Activated T-helper 1 cell treated with anti-CD3 and anti-CD28 coated beads, Interleukin-12 subunit alpha, Interleukin-12 subunit beta, Interleukin-2, Interleukin-4 antibody, amounts not matched to agents 30 ng/mL and 10 ng/mL and 1 ng/mL, durations not matched to agents 14 hours and 24 hours and 36 hours (primary cell): Measurements from ENCODE around the gene NECTIN1. TPM values are rescaled to one million over a fixed set of nuclear protein-coding genes. Genes with fewer than 3 reads are reported as not detected.

Source experiments
- DNase-seq: peaks from one replicate; pipeline ENCODE4 v3.0.0; 2021; ENCODE audit warnings: low spot score
- H3K27ac Mint-ChIP-seq: one replicate; pipeline ENCODE4 v1.8.0; 2021; ENCODE audit warnings: mild to moderate bottlenecking, mixed read lengths
- H3K27me3 Mint-ChIP-seq: one replicate; pipeline ENCODE4 v1.8.0; 2022; ENCODE audit warnings: mild to moderate bottlenecking, moderate library complexity, mixed read lengths; ENCODE audit not compliant: insufficient read depth
- H3K36me3 Mint-ChIP-seq: one replicate; pipeline ENCODE4 v1.8.0; 2021; ENCODE audit warnings: low read depth, mixed read lengths
- H3K4me1 Mint-ChIP-seq: one replicate; pipeline ENCODE4 v1.8.0; 2021; ENCODE audit warnings: low read depth, mixed read lengths
- H3K4me3 Mint-ChIP-seq: one replicate; pipeline ENCODE4 v1.8.0; 2021; ENCODE audit warnings: mild to moderate bottlenecking, moderate library complexity, mixed read lengths
- H3K9me3 Mint-ChIP-seq: one replicate; pipeline ENCODE4 v1.8.0; 2021; ENCODE audit warnings: mixed read lengths
- intact Hi-C: fragments of 100-400 bp; cut with micrococcal nuclease; formaldehyde crosslinking; loops from one replicate; pipeline ENCODE4 v1.15.1; 2024
- total RNA-seq: library from RNA; stranded (reverse); gene quantifications from 2 replicates; pipeline ENCODE4 v1.2.3, GENCODE V29; 2022

NECTIN1 gene
- total RNA-seq, 1 donor from 2014 or later, result 4.5 TPM

GRCh38 chr11:119673759-119674336 lies 55.2 kb downstream of the NECTIN1 start:
- peak; percentile 14 for DNase-seq
- Mint-ChIP-seq H3K27ac (no peak overlapping the region), H3K4me3 (no peak overlapping the region), H3K4me1 (peaks cover 10% of the 10 kb centered on the region), H3K36me3 (no peaks in the 10 kb centered on the region), H3K27me3 (peaks cover 4% of the 10 kb centered on the region), H3K9me3 (no peaks in the 10 kb centered on the region)
- intact Hi-C loops, result no loop called here

GRCh38 chr11:119673052-119673758 lies 55.8 kb downstream of the NECTIN1 start:
- Mint-ChIP-seq H3K9me3 (no peaks in the 10 kb centered on the region), H3K27ac (no peak overlapping the region), H3K4me3 (no peak overlapping the region), H3K36me3 (no peaks in the 10 kb centered on the region), H3K4me1 (peaks cover 10% of the 10 kb centered on the region), H3K27me3 (peaks cover 4% of the 10 kb centered on the region)
- intact Hi-C loops, result no loop called here
- DNase-seq, result no peak

- DNase-seq, result no peak
- intact Hi-C loops, result no loop called here
- peaks cover 10% of the 10 kb centered on the region for H3K4me1 Mint-ChIP-seq
- no peak overlapping the region for H3K4me3 Mint-ChIP-seq
- H3K9me3 Mint-ChIP-seq, result no peaks in the 10 kb centered on the region
- H3K36me3 Mint-ChIP-seq, result no peaks in the 10 kb centered on the region
- H3K27me3 Mint-ChIP-seq, result peaks cover 4% of the 10 kb centered on the region
- H3K27ac Mint-ChIP-seq, result no peak overlapping the region
Observed at GRCh38 chr11:119672597-119672996, 56.4 kb downstream of the NECTIN1 start.

GRCh38 chr11:119671561-119672015 lies 57.4 kb downstream of the NECTIN1 start:
- H3K27ac Mint-ChIP-seq, result no peak overlapping the region
- H3K36me3 Mint-ChIP-seq, result no peaks in the 10 kb centered on the region
- H3K27me3 Mint-ChIP-seq, result peaks cover 4% of the 10 kb centered on the region
- no peaks in the 10 kb centered on the region for H3K9me3 Mint-ChIP-seq
- DNase-seq, result no peak
- intact Hi-C loops, result no loop called here
- H3K4me1 Mint-ChIP-seq, result peaks cover 10% of the 10 kb centered on the region
- H3K4me3 Mint-ChIP-seq, result no peak overlapping the region

GRCh38 chr11:119671051-119671450 lies 57.9 kb downstream of the NECTIN1 start:
- no peak for DNase-seq
- peaks cover under 1% of the 10 kb centered on the region for H3K27me3 Mint-ChIP-seq
- no peak overlapping the region for H3K27ac Mint-ChIP-seq
- H3K4me3 Mint-ChIP-seq, result no peak overlapping the region
- peaks cover 10% of the 10 kb centered on the region for H3K4me1 Mint-ChIP-seq
- H3K9me3 Mint-ChIP-seq, result no peaks in the 10 kb centered on the region
- intact Hi-C loops, result no loop called here
- no peaks in the 10 kb centered on the region for H3K36me3 Mint-ChIP-seq

GRCh38 chr11:119669487-119669886 lies 59.5 kb downstream of the NECTIN1 start:
- Mint-ChIP-seq H3K4me3 (no peak overlapping the region), H3K27me3 (no peaks in the 10 kb centered on the region), H3K36me3 (no peaks in the 10 kb centered on the region), H3K9me3 (no peaks in the 10 kb centered on the region), H3K27ac (no peak overlapping the region), H3K4me1 (peaks cover 10% of the 10 kb centered on the region)
- no peak for DNase-seq
- intact Hi-C loops, result no loop called here

- DNase-seq, result no peak
- Mint-ChIP-seq H3K27me3 (no peaks in the 10 kb centered on the region), H3K9me3 (no peaks in the 10 kb centered on the region), H3K4me3 (no peak overlapping the region), H3K27ac (no peak overlapping the region), H3K36me3 (no peaks in the 10 kb centered on the region), H3K4me1 (peaks cover 3% of the 10 kb centered on the region)
- intact Hi-C loops, result no loop called here
Observed at GRCh38 chr11:119668676-119669075, 60.3 kb downstream of the NECTIN1 start.

GRCh38 chr11:119666463-119667131 lies 62.4 kb downstream of the NECTIN1 start:
- intact Hi-C loops, result loop anchor here (1.0 to 2.0 kb wide), 4 partner anchors 63 to 503 kb away; partner anchors contain the start of gene NECTIN1
- no peak overlapping the region for H3K4me3 Mint-ChIP-seq
- DNase-seq, result peak; percentile 38
- H3K36me3 Mint-ChIP-seq, result no peaks in the 10 kb centered on the region
- H3K27me3 Mint-ChIP-seq, result no peaks in the 10 kb centered on the region
- no peaks in the 10 kb centered on the region for H3K9me3 Mint-ChIP-seq
- H3K4me1 Mint-ChIP-seq, result no peaks in the 10 kb centered on the region
- no peak overlapping the region for H3K27ac Mint-ChIP-seq

- Mint-ChIP-seq H3K27ac (no peak overlapping the region), H3K4me1 (no peaks in the 10 kb centered on the region), H3K9me3 (no peaks in the 10 kb centered on the region), H3K27me3 (no peaks in the 10 kb centered on the region), H3K4me3 (no peak overlapping the region), H3K36me3 (no peaks in the 10 kb centered on the region)
- no peak for DNase-seq
- intact Hi-C loops, result loop anchor here (1.0 to 2.0 kb wide), 4 partner anchors 63 to 503 kb away; partner anchors contain the start of gene NECTIN1
Observed at GRCh38 chr11:119666061-119666460, 62.9 kb downstream of the NECTIN1 start.

- intact Hi-C loops, result no loop called here
Observed at GRCh38 chr11:119664701-119665420, 64.1 kb downstream of the NECTIN1 start.

GRCh38 chr11:119664063-119664572 lies 64.9 kb downstream of the NECTIN1 start:
- Mint-ChIP-seq H3K27ac (no peak overlapping the region), H3K4me3 (no peak overlapping the region), H3K4me1 (no peaks in the 10 kb centered on the region), H3K9me3 (no peaks in the 10 kb centered on the region), H3K36me3 (no peaks in the 10 kb centered on the region), H3K27me3 (no peaks in the 10 kb centered on the region)
- no peak for DNase-seq
- intact Hi-C loops, result no loop called here

More at GRCh38 chr11:119664701-119665420, 64.1 kb downstream of the NECTIN1 start:
- H3K27me3 Mint-ChIP-seq, result no peaks in the 10 kb centered on the region
- no peak for DNase-seq
- H3K36me3 Mint-ChIP-seq, result no peaks in the 10 kb centered on the region
- H3K27ac Mint-ChIP-seq, result no peak overlapping the region
- no peaks in the 10 kb centered on the region for H3K4me1 Mint-ChIP-seq
- no peaks in the 10 kb centered on the region for H3K9me3 Mint-ChIP-seq
- no peak overlapping the region for H3K4me3 Mint-ChIP-seq

GRCh38 chr11:119663279-119663678 lies 65.7 kb downstream of the NECTIN1 start:
- Mint-ChIP-seq H3K4me1 (no peaks in the 10 kb centered on the region), H3K36me3 (no peaks in the 10 kb centered on the region), H3K9me3 (no peaks in the 10 kb centered on the region), H3K27ac (no peak overlapping the region), H3K27me3 (no peaks in the 10 kb centered on the region), H3K4me3 (no peak overlapping the region)
- no peak for DNase-seq
- intact Hi-C loops, result no loop called here
